GM18861 (cell line): Measurements from ENCODE around the gene MTA3.
"Not testable (repeated sequence)": the region's sequence is repeated elsewhere in the genome, so short reads cannot be mapped to it uniquely, and the experiment has no call there.

Experiments used
- ATAC-seq: cut with Tn5 transposase; IDR thresholded peaks from one replicate; pipeline ENCODE4 v1.9.1; 2021; ENCODE audit not compliant: unreplicated experiment

The MTA3 gene

GRCh38 chr2:42725657-42726056, 157.2 kb downstream of the MTA3 start:
- ATAC-seq = no peak

GRCh38 chr2:42726680-42727079, 158.2 kb downstream of the MTA3 start:
- ATAC-seq = no peak

GRCh38 chr2:42731316-42731715, 162.9 kb downstream of the MTA3 start:
- ATAC-seq = not testable (repeated sequence)

- no peak for ATAC-seq
These were observed 165.4 kb downstream of the MTA3 start for GRCh38 chr2:42733852-42734251.

- ATAC-seq = no peak
These were observed 168.3 kb downstream of the MTA3 start for GRCh38 chr2:42736598-42737322.

- ATAC-seq = no peak
These were observed 172.7 kb downstream of the MTA3 start for GRCh38 chr2:42741140-42741539.

GRCh38 chr2:42742740-42743658, 174.6 kb downstream of the MTA3 start:
- ATAC-seq = no peak

- ATAC-seq = no peak
These were observed 175.2 kb downstream of the MTA3 start for GRCh38 chr2:42743659-42743990.

- ATAC-seq = no peak
These were observed 176.2 kb downstream of the MTA3 start for GRCh38 chr2:42744545-42745082.

GRCh38 chr2:42747422-42747821, 179.0 kb downstream of the MTA3 start:
- ATAC-seq = no peak

- no peak for ATAC-seq
These were observed 180.4 kb downstream of the MTA3 start for GRCh38 chr2:42748840-42749239.

GRCh38 chr2:42752314-42752713, 183.9 kb downstream of the MTA3 start:
- peak; percentile 60 for ATAC-seq

- ATAC-seq = no peak
These were observed 184.7 kb downstream of the MTA3 start for GRCh38 chr2:42752816-42753813.

GRCh38 chr2:42754021-42754775, 185.8 kb downstream of the MTA3 start:
- ATAC-seq = peak; percentile 68

GRCh38 chr2:42754776-42755140, 186.3 kb downstream of the MTA3 start:
- ATAC-seq = no peak

GRCh38 chr2:42755191-42755880, 186.9 kb downstream of the MTA3 start:
- ATAC-seq = no peak

- ATAC-seq = no peak
These were observed 187.8 kb downstream of the MTA3 start for GRCh38 chr2:42756150-42756775.

- ATAC-seq = no peak
These were observed 188.6 kb downstream of the MTA3 start for GRCh38 chr2:42756966-42757513.
